K562 (cell line): Measurements from ENCODE around the gene COQ9. TPM values are rescaled to one million over a fixed set of nuclear protein-coding genes. Genes with fewer than 3 reads are reported as not detected.

Experiments
- BRF1 ChIP-seq: IDR thresholded peaks from 3 replicates; pipeline ENCODE4 v1.6.1; 2011; ENCODE audit warnings: borderline replicate concordance, mild to moderate bottlenecking; ENCODE audit not compliant: insufficient read length; ENCODE audit errors: extremely low read depth
- C11orf30 ChIP-seq: fragments of 450-650 bp; IDR thresholded peaks from 2 replicates; pipeline ENCODE4 v1.6.1; 2016; ENCODE audit warnings: low read depth, mild to moderate bottlenecking
- CREBBP ChIP-seq: IDR thresholded peaks from one replicate; pipeline ENCODE4 v1.6.1; 2012; ENCODE audit warnings: low read depth, mild to moderate bottlenecking, control low read depth, inconsistent platforms, low read length
- DEAF1 ChIP-seq: fragments of 450-650 bp; formaldehyde crosslinking; IDR thresholded peaks from 2 replicates; pipeline ENCODE4 v1.4.0; 2020; ENCODE audit warnings: mild to moderate bottlenecking, moderate library complexity
- E2F5 ChIP-seq: sonication (generic); formaldehyde crosslinking; IDR thresholded peaks from 2 replicates; pipeline ENCODE4 v1.8.0; 2022; ENCODE audit warnings: mild to moderate bottlenecking, missing genetic modification reagents
- EGR1 ChIP-seq: fragments of 450-650 bp; conservative IDR thresholded peaks from 2 replicates; pipeline ENCODE4 v1.6.1; 2017; ENCODE audit warnings: mild to moderate bottlenecking
- FOS ChIP-seq: IDR thresholded peaks from 3 replicates; pipeline ENCODE4 v1.6.1; 2011; ENCODE audit not compliant: insufficient read length; ENCODE audit errors: extremely low read depth
- HCFC1 ChIP-seq: IDR thresholded peaks from 2 replicates; pipeline ENCODE4 v1.6.1; 2012; ENCODE audit warnings: low read depth, low read length, improper control_type of control experiment
- MAZ ChIP-seq, 2 experiments: fragments of 450-650 bp in 1 of 2; sonication (generic) in 1 of 2; formaldehyde crosslinking; IDR thresholded peaks in 1 of 2; conservative IDR thresholded peaks in 1 of 2; 2 replicates each; pipeline versions ENCODE4 v1.4.0 to v1.5.0; 2020; ENCODE audit warnings: mild to moderate bottlenecking in 1 of 2, missing genetic modification reagents in 1 of 2
- NEUROD1 ChIP-seq: fragments of 150-350 bp; IDR thresholded peaks from 2 replicates; pipeline ENCODE4 v1.6.1; 2014; ENCODE audit warnings: borderline replicate concordance, low read length, low read depth; ENCODE audit not compliant: partially characterized antibody
- NFYB ChIP-seq: IDR thresholded peaks from 2 replicates; pipeline ENCODE4 v1.6.1; 2011; ENCODE audit warnings: mild to moderate bottlenecking, moderate library complexity; ENCODE audit not compliant: insufficient read length; ENCODE audit errors: extremely low read depth
- PHF20 ChIP-seq: fragments of 450-650 bp; IDR thresholded peaks from 2 replicates; pipeline ENCODE4 v1.6.1; 2018; ENCODE audit not compliant: partially characterized antibody
- PHF21A ChIP-seq: fragments of 450-650 bp; IDR thresholded peaks from 2 replicates; pipeline ENCODE4 v1.6.1; 2017; ENCODE audit warnings: low read depth, borderline replicate concordance
- POLR2G ChIP-seq: fragments of 200-400 bp; formaldehyde crosslinking; IDR thresholded peaks from 2 replicates; pipeline ENCODE4 v1.6.1; 2017; ENCODE audit warnings: low read depth, mild to moderate bottlenecking, antibody characterized with exemption, low read length, moderate library complexity
- SIN3B ChIP-seq: fragments of 450-650 bp; IDR thresholded peaks from 2 replicates; pipeline ENCODE4 v1.6.1; 2017; ENCODE audit warnings: low read depth, mild to moderate bottlenecking, moderate library complexity
- SMAD3 ChIP-seq: fragments of 450-650 bp; formaldehyde crosslinking; conservative IDR thresholded peaks from 2 replicates; pipeline ENCODE4 v1.4.0; 2020; ENCODE audit warnings: mild to moderate bottlenecking
- SMARCC2 ChIP-seq: fragments of 450-650 bp; IDR thresholded peaks from 2 replicates; pipeline ENCODE4 v1.6.1; 2017; ENCODE audit warnings: antibody characterized with exemption, moderate library complexity, mild to moderate bottlenecking, low read depth
- TBL1XR1 ChIP-seq, 2 experiments: IDR thresholded peaks; 2 replicates each; pipeline ENCODE4 v1.6.1; 2012; ENCODE audit warnings: improper control_type of control experiment in 2 of 2, low read length in 2 of 2, mild to moderate bottlenecking in 1 of 2
- ZBTB26 ChIP-seq: fragments of 450-650 bp; formaldehyde crosslinking; IDR thresholded peaks from 2 replicates; pipeline ENCODE4 v1.4.0; 2022; ENCODE audit warnings: missing genetic modification characterization
- ZNF134 ChIP-seq: fragments of 250-450 bp; sonication (Bioruptor Pico); conservative IDR thresholded peaks from 2 replicates; pipeline ENCODE4 v1.4.0; 2020
- ZNF282 ChIP-seq: sonication (generic); formaldehyde crosslinking; IDR thresholded peaks from 2 replicates; pipeline ENCODE4 v1.8.1; 2023; ENCODE audit warnings: missing genetic modification reagents
- ZNF449 ChIP-seq: fragments of 250-450 bp; sonication (Bioruptor Pico); IDR thresholded peaks from 2 replicates; pipeline ENCODE4 v1.8.0; 2022; ENCODE audit warnings: moderate library complexity, mild to moderate bottlenecking, inconsistent platforms
- ZNF79 ChIP-seq: fragments of 250-450 bp; sonication (Bioruptor Pico); IDR thresholded peaks from 2 replicates; pipeline ENCODE4 v1.4.0; 2020; ENCODE audit warnings: low read depth, mild to moderate bottlenecking, moderate library complexity
- polyA plus RNA-seq, 8 experiments: library from polyadenylated mRNA; depleted of rRNA in 4 of 8; stranded (reverse) in 5 of 8; unstranded in 3 of 8; fragments of >200 nt; fragmentation: Nextera tagmentation in 2 of 8; fragmentation: Illumina TruSeq in 1 of 8; extraction: Ambion mirVana in 2 of 8; extraction: Trizol in 1 of 8; gene quantifications; 2 replicates each; pipeline versions ENCODE4 v1.2.1 to v1.2.3, GENCODE V29; 2011 to 2014; ENCODE audit warnings: inconsistent platforms in 1 of 8, missing spikeins in 1 of 8
- total RNA-seq, 7 experiments: library from RNA; depleted of rRNA in 6 of 7; stranded (reverse); fragments of >200 nt in 6 of 7; fragmentation: Illumina TruSeq in 2 of 7; extraction: Trizol in 2 of 7; gene quantifications; 2 replicates each; pipeline versions ENCODE4 v1.2.1 to v1.2.3, GENCODE V29; 2011 to 2021; ENCODE audit warnings: low replicate concordance in 1 of 7

Gene COQ9
- total and polyA plus RNA-seq, 9 of the 15 experiments (the other 6 are each of a cell fraction or from before 2014, with no cell fraction given), result 35.0 to 139 (median 71.4) TPM

DNA sequence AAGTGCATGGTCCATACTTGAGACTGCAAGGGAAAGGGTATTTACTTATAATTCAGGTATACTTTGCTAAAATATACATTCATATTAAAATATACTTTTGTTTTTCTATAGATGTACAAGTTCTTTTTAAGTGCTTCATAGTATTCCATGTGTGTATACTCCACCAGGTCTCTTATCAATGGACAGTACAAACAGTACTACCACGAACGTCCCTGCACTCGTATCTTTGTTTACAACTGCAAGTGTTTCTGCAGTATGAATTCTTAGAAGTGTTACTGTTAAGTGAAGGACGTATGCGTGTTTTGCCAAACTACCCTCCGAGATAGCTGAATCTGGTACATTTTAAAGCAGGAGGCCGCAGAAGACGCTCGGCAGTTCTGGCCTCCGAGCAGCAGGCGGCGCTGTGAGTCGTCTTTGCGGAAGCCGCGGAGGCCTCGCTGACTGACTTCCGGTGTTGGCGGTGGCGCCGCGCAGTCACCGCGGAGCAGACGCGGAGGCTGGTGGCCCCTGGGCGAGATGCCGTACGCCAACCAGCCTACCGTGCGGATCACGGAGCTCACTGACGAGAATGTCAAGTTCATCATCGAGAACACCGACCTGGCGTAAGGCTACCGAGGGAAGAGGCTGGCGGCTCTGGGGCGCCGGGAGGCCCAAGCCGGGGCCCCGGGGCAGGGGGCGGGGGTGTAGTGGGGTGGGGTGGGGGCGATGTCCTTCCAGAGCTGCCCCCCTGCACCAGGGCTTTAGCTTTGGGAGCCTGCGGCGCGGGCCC is 15.1 kb downstream of the COQ9 start, which contains the start of gene POLR2C (continued):
- TF ChIP-seq DEAF1 (CRISPR knock-in tag) (0 out of 2 replicates have a peak, but pooled peaks have one; percentile 28), HCFC1 (peak; percentile 87), TBL1XR1 (IDR thresholded peaks at IDR 0.05; ENCODE audit: low read length in 2 of 2) (peak; percentile 47 to 50; a peak in 2 of 4 replicates), ZBTB26 (CRISPR knock-in tag) (0 out of 2 replicates have a peak, but pooled peaks have one; percentile 5), FOS (no peak), ZNF282 (CRISPR knock-in tag) (no peak), ZNF79 (no peak), SMAD3 (peak; percentile 45; the same call in 1 of the 2 replicates), E2F5 (CRISPR knock-in tag) (no peak), NFYB (no peak), MAZ (CRISPR knock-in tag; conservative IDR thresholded peaks at IDR 0.05 in 1 of 2, IDR thresholded peaks at IDR 0.05 in 1 of 2) (peak; percentile 73 to 80; a peak in 3 of 4 replicates), CREBBP (no peak), SIN3B (peak; percentile 89), C11orf30 (peak; percentile 90), EGR1 (no peak), SMARCC2 (no peak), BRF1 (no peak), ZNF134 (CRISPR knock-in tag) (no peak; the same call in 1 of the 2 replicates), PHF21A (no peak), POLR2G (peak; percentile 98), ZNF449 (CRISPR knock-in tag) (no peak), PHF20 (peak; percentile 95), NEUROD1 (peak; percentile 65)
